Tibial nerve (tissue), 4 donors: Measurements from ENCODE around the gene CRYBG1.

ENCODE experiments used
- EP300 ChIP-seq, 2 donors: sonication (generic); formaldehyde crosslinking; IDR thresholded peaks; one replicate each; pipeline ENCODE4 v1.6.1; 2017; ENCODE audit warnings: antibody characterized with exemption in 2 of 2, mild to moderate bottlenecking in 1 of 2
- TF ChIP-seq, protein P1 (sequence below), 5 experiments: fragments of 200-600 bp in 3 of 5; fragments of 450-650 bp in 2 of 5; sonication (generic) in 3 of 5; IDR thresholded peaks; one replicate each; pipeline ENCODE4 v1.5.1; 2016 to 2019; ENCODE audit warnings: antibody characterized with exemption in 5 of 5, mild to moderate bottlenecking in 3 of 5, moderate library complexity in 2 of 5

DNA sequence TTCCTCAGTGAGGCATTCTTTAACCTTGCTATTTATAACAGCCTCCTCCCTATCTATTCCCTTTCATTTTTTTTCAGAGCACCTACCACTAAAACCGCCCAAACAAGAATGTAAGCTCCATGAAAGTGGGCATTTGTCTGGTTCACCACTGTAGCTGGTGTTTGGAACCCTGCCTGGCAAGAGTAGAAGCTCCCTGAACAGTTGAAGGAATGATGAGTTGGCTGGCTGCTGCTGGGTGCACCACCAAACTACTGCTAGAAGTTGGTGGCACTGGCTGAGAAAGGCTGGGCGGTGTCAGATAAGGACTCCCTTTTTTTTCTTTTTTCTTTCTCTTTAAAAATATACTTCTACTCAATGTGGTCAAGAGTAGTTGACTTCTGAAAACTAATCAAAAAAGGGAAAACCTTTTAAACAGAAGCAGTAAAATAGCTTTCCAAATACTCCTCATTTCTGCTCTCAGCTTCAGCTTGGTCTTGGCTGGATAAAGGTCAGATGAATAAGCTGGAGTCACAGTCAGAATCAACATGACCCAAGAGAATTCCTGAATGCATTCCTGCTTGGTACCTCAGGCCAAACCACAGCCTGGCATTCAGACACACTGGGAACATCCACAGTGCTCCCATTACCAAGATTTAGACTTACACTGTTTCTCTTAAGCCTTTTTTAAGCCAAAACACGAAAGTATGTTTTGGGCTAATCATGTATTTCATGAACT is 230.8 kb downstream of the CRYBG1 start:
- TF ChIP-seq, protein P1, sequence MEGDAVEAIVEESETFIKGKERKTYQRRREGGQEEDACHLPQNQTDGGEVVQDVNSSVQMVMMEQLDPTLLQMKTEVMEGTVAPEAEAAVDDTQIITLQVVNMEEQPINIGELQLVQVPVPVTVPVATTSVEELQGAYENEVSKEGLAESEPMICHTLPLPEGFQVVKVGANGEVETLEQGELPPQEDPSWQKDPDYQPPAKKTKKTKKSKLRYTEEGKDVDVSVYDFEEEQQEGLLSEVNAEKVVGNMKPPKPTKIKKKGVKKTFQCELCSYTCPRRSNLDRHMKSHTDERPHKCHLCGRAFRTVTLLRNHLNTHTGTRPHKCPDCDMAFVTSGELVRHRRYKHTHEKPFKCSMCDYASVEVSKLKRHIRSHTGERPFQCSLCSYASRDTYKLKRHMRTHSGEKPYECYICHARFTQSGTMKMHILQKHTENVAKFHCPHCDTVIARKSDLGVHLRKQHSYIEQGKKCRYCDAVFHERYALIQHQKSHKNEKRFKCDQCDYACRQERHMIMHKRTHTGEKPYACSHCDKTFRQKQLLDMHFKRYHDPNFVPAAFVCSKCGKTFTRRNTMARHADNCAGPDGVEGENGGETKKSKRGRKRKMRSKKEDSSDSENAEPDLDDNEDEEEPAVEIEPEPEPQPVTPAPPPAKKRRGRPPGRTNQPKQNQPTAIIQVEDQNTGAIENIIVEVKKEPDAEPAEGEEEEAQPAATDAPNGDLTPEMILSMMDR (IDR thresholded peaks at IDR 0.05) = no peak
- no peak for TF ChIP-seq EP300 (IDR thresholded peaks at IDR 0.05)
